ENCODE measurements around the gene TOR4A.

TOR4A gene

DNA sequence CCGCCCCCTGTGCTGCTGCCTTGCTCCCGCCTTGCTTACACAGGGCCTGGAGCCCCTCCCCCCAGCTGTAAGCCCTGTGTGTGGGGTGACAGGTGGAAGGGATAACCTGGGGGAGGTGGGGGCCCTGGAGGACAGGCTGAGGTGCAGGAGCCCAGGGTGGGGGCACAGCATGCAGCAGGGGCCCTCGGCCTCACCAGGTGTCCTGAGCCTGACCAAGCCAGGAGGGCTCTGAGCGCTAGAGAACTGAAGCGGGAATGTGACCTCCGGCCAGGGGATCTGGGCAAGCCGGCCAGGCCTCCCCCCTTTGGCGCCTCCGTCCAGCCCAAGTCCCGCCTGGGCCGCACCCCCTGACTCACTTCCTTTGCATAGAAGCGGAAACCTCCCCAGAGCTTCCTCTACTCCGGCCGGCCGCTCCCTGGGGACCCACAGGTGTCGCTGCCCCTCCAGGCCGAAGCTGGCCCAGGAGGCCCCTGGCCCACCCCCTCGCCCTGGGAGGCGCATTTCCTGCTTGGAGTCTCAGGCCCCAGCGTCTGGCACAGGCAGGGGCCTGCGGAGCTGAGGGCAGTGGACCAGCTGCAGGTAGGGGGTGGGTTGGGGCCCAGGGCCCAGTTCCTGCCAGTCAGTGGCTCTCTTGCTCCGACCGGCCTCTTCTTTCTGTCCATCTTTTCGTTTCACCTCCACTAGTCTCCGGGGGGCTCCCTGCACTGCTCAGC is at the start of gene TOR4A:
TOR4A (plus strand) TSS at position 398 of the 713 bp plus-strand sequence. CDS start 964 bp downstream, outside the sequence.
- DNase-seq (ENCODE audit: low spot score), result peak; percentile 71

GRCh38 chr9:137227853-137228505 is 49.5 kb upstream of the TOR4A start:
- DNase-seq (ENCODE audit: low spot score), result no peak

DNA sequence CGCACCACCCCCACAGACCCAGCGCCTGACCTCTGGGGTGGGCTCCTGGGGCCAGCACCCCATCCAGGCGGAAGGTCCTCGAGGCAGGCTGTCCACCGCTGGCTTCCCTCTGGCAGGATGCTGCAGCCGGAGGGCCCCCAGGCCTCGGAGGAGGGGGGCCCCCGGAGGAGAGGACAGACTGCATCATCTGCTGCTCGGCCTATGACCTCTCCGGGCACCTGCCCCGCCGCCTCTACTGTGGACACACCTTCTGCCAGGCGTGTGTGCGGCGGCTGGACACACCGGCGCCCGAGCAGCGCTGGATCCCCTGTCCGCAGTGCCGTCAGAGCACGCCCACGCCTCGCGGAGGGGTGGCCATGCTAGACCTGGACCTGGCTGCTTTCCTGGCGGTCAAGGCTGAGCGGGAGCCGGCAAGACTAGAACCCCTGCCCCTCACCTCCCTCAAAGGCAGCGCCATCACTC is 49.0 kb upstream of the TOR4A start:
- DNase-seq (ENCODE audit: low spot score), result no peak

DNA sequence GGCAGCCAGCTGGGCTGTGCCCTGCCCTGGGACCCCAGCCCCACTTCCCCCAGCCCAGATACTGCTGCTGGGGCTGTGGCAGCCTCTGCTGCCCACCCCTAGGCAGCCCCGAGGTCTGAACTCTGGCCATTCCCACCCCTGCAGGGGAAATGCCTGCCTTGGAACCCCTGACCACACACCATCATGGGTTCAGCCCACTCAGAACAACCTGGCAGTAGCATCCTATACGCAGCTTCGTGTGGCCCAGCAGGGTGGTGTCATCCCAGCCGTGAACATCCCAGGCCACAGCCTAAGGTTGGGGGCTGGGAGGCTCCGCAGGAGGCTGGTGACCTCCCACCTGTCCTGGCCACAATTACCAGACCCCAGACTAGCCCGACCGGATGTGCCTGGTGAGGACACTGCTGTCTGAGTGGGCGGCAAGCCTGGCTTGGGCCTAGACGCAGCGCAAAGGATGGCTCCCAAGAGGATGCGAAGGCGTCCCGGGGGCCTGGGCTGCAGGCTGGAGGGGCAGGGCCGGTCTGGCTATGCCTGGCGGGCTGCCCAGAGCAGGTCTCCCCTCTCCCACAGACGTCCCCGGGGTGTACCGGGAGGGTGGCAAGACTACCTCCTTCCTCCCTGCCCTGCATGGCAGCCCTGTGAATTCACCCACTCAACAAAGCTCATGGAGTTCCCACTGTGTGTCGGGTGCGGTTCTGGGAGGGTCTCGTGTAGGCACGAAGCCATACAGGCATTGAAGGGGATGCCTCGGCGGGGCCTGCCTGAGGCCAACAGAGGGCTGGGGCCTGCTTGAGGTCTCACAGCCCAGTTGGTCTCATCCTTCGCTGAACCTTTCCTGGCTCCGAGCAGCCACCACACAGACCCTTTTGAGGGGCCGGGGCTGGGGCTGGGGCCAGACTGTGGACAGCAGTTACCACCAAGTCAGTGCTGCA is 48.3 kb upstream of the TOR4A start:
- DNase-seq (ENCODE audit: low spot score), result no peak

GRCh38 chr9:137229903-137230704 is 47.4 kb upstream of the TOR4A start:
- DNase-seq (ENCODE audit: low spot score), result no peak

DNA sequence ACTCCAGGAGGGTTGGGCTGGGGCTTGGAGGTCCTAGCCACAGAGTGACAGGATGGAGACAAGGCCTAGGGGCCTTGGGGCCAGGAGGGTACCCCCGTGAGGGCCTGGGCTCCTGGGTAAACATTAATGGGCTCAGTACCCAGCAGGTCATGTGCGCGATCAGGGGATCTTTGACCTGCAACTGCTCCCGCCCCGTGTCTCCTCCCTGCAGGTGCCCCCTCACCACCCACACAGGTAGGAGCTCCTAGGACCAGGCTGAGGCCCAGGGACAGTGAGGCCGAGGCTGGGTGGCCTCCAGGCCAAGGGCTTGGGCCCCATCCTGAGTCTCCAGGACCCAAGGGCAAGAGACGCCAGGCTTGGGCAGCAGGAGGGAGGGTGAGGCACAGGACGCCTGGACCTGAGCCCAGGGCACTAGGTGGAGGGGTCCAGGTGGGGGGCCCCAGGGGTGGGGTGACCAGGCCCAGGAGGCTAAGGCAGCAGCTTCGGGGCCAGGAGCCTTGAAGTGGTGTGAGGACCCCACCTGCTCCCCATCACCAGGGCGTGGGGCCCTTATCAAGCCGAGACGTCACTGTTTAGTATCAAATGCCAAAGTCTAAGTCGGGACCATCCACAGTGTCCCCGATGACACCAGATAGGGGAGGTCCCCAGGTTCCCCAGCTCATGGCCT is 46.7 kb upstream of the TOR4A start, which contains the start of gene SLC34A3:
SLC34A3 (plus strand) TSS at position 197 of the 667 bp plus-strand sequence. CDS start 802 bp downstream, outside the sequence.
- no peak for DNase-seq (ENCODE audit: low spot score)

DNA sequence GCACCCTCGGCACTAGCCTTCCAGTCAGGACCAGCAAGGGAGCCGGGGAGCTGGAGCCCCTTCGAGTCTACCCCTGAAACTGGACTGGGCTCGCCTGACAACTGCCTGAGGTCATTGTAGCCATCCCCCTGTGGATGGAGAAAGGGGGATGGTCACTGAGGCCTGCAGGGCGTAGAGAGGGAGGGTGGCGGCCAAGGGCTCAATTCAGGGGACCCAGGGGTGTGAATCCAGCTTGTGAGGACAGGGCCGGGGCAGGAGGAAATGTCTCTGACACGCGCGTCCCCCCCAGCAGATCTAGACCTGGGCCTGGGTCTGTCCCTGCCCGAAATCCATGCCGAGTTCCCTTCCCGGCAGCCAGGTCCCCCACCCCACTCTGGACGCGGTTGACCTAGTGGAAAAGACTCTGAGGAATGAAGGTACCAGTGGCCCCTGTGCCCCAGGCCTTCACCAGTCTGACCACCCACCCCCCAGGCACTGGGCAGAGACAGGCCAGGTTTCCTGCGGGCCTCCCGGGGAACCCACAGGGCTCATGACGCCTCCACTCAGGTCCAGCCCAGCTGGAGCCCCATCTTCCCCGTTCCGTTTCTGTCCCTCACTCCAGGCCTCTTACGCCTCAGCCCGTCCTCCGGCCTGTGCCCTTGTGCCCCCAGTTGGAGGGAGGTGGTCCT is 46.0 kb upstream of the TOR4A start:
- no peak for DNase-seq (ENCODE audit: low spot score)

DNA sequence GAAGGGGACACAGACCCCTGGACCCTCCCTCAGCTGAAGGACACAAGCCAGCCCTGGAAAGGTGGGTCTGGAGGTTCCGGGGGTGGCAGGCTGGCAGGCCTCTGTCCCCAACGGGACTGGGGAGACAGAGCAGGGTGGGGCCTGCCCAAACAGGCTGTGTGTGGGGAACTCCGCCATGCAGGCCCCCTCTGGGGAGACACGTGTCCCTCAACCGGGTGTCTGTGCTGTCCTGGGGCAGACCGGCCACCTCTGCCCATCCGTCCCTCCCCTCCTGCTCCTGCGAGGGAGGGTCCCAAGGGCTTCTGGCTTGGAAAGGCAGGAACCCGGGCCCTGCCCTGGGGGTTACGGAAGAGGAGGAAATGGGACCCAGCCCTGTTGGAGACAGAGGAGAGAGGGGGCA is 45.4 kb upstream of the TOR4A start:
- no peak for DNase-seq (ENCODE audit: low spot score)

- no peak for DNase-seq (ENCODE audit: low spot score)
Measured at GRCh38 chr9:137232510-137232909, 45.0 kb upstream of the TOR4A start.

DNA sequence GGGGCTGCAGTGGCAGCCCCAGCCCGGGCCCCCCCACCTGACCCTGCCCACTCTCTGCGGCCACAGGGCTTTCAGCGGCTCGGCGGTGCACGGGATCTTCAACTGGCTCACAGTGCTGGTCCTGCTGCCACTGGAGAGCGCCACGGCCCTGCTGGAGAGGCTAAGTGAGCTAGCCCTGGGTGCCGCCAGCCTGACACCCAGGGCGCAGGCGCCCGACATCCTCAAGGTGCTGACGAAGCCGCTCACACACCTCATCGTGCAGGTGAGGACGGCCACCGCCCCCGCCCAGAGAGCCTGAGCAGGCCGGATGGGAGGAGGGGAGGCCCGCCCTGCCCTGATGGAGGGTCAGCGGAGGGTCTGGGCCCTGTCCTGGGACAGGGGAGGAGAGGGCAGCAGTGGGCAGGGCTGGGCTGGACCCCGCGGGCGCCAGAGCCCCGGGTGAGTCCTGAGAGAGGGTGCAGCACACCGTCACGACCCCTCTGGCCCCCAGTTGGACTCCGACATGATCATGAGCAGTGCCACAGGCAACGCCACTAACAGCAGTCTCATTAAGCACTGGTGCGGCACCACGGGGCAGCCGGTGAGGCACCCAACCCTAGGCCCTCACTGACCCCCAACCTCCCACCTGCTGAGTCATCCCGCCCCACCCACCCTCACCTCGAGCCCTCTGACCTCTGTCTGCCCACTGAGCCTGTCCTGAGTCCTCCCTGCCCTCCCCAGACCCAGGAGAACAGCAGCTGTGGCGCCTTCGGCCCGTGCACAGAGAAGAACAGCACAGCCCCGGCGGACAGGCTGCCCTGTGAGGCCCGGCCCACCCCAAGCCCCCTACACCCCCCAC is 44.2 kb upstream of the TOR4A start:
- DNase-seq (ENCODE audit: low spot score), result no peak

- no peak for DNase-seq (ENCODE audit: low spot score)
Measured at GRCh38 chr9:137234055-137234697, 43.4 kb upstream of the TOR4A start.

GRCh38 chr9:137234758-137235423 is 42.6 kb upstream of the TOR4A start:
- DNase-seq (ENCODE audit: low spot score), result peak; percentile 61

- DNase-seq (ENCODE audit: low spot score), result peak; percentile 68
Measured at GRCh38 chr9:137235424-137236237, 41.9 kb upstream of the TOR4A start.

GRCh38 chr9:137236238-137236935 is 41.1 kb upstream of the TOR4A start:
- peak; percentile 90 for DNase-seq (ENCODE audit: low spot score)

- DNase-seq (ENCODE audit: low spot score), result no peak
Measured at GRCh38 chr9:137236936-137237421, 40.5 kb upstream of the TOR4A start.

All from NAMALWA (cell line).